ENCODE results near the gene RAB3IL1.

GRCh38 chr11:61866958-61867343 is 50.4 kb downstream of the RAB3IL1 start:
- TF ChIP-seq CTCF (conservative IDR thresholded peaks at IDR 0.05; ENCODE audit: low read length): no peak
- TF ChIP-seq EZH2phosphoT487 (IDR thresholded peaks at IDR 0.05; ENCODE audit: borderline replicate concordance): no peak
